HCT116 (cell line): ENCODE measurements around the gene PDLIM3. TPM values are rescaled to one million over a fixed set of nuclear protein-coding genes. Genes with fewer than 3 reads are reported as not detected.

Source experiments
- ATAC-seq: fragments of 200-7000 bp; cut with Tn5 transposase; 2 replicates; pipeline ENCODE4 v1.9.1; 2020; ENCODE audit warnings: mild to moderate bottlenecking, moderate library complexity
- BruUV-seq: library from RNA; stranded (reverse); fragments of 400-500 nt; replicated peaks from 2 replicates; lab custom pipeline; 2021; lab: Mats Ljungman, UMichigan
- CTCF ChIA-PET: fragments of 300-600 bp; sonication (Branson Sonifier 250); formaldehyde crosslinking; loops from one replicate; lab custom pipeline; 2021; ENCODE audit warnings: antibody characterized with exemption; lab: Charles Lee
- POLR2A ChIA-PET: fragments of 300-600, 350-600 bp; sonication (Branson Sonifier 250); formaldehyde crosslinking; loops from one replicate; lab custom pipeline; 2021; ENCODE audit warnings: antibody characterized with exemption; lab: Charles Lee
- RAD21 ChIA-PET, 2 experiments: fragments of 300-600 bp; sonication (Branson Sonifier 250); formaldehyde crosslinking; loops; one replicate each; lab custom pipeline; 2023; ENCODE audit warnings: low total read pairs in 2 of 2; ENCODE audit not compliant: uncharacterized antibody in 2 of 2, unreplicated experiment in 2 of 2, low non-redundant PET in 1 of 2; lab: Charles Lee
- DNase-seq: peaks from one replicate; pipeline ENCODE4 v3.0.0-alpha.2; 2010; ENCODE audit warnings: low read depth, low spot score
- H2AFZ ChIP-seq: fragments of 200-600 bp; shearing (Covaris generic), sonication (generic); 2 replicates; pipeline ENCODE4 v1.6.1; 2017; ENCODE audit warnings: low read depth, mixed run types, mixed read lengths, antibody characterized with exemption, low read length; ENCODE audit not compliant: poor library complexity, severe bottlenecking
- H3K27ac ChIP-seq: 2 replicates; pipeline ENCODE4 v1.5.1; 2012; ENCODE audit warnings: low read depth, low read length
- H3K27me3 ChIP-seq: fragments of 200-600 bp; sonication (generic); 2 replicates; pipeline ENCODE4 v1.6.1; 2016; ENCODE audit warnings: mixed run types, low read length, mixed read lengths; ENCODE audit not compliant: insufficient read depth
- H3K36me3 ChIP-seq, 2 experiments: fragments of 200-500 bp in 1 of 2; fragments of 200-600 bp in 1 of 2; sonication (Bioruptor generic) in 1 of 2; sonication (generic) in 1 of 2; 2 replicates each; pipeline versions ENCODE4 v1.5.1 to v1.6.1; 2014 to 2016; ENCODE audit warnings: low read length in 2 of 2, inconsistent platforms in 1 of 2, mixed read lengths in 1 of 2, mixed run types in 1 of 2; ENCODE audit not compliant: insufficient read depth in 2 of 2, control insufficient read depth in 1 of 2
- H3K4me1 ChIP-seq, 2 experiments: fragments of 200-600 bp in 1 of 2; sonication (generic) in 1 of 2; 2 replicates each; pipeline versions ENCODE4 v1.5.1 to v1.6.1; 2012 to 2017; ENCODE audit warnings: low read length in 2 of 2, inconsistent platforms in 1 of 2, mild to moderate bottlenecking in 1 of 2, mixed read lengths in 1 of 2, mixed run types in 1 of 2, moderate library complexity in 1 of 2; ENCODE audit not compliant: insufficient read depth in 2 of 2, control insufficient read depth in 1 of 2
- H3K4me2 ChIP-seq: fragments of 200-600 bp; sonication (generic); 2 replicates; pipeline ENCODE4 v1.6.1; 2017; ENCODE audit warnings: mixed run types, low read length, mixed read lengths
- H3K4me3 ChIP-seq, 2 experiments: fragments of 200-600 bp in 1 of 2; sonication (generic) in 1 of 2; replicated peaks in 1 of 2; 2 replicates each; pipeline ENCODE4 v1.5.1; 2011 to 2016; ENCODE audit warnings: low read length in 2 of 2, control low read depth in 1 of 2, low read depth in 1 of 2, mild to moderate bottlenecking in 1 of 2, mixed read lengths in 1 of 2, mixed run types in 1 of 2
- H3K79me2 ChIP-seq: fragments of 200-600 bp; sonication (generic); 2 replicates; pipeline ENCODE4 v1.6.1; 2017; ENCODE audit warnings: mild to moderate bottlenecking, mixed run types, low read length, moderate library complexity, mixed read lengths; ENCODE audit not compliant: insufficient read depth
- H3K9ac ChIP-seq: fragments of 200-600 bp; sonication (generic); 2 replicates; pipeline ENCODE4 v1.6.1; 2016; ENCODE audit warnings: low read length, mixed read lengths
- H3K9me2 ChIP-seq: fragments of 200-600 bp; sonication (generic), shearing (Covaris generic); 2 replicates; pipeline ENCODE4 v1.6.1; 2017; ENCODE audit warnings: mixed run types, mild to moderate bottlenecking, moderate library complexity; ENCODE audit not compliant: insufficient read depth
- H3K9me3 ChIP-seq, 2 experiments: fragments of 200-500 bp in 1 of 2; fragments of 200-600 bp in 1 of 2; sonication (Bioruptor generic) in 1 of 2; sonication (generic) in 1 of 2; 2 replicates each; pipeline ENCODE4 v1.6.1; 2014 to 2017; ENCODE audit warnings: low read length in 2 of 2, mixed read lengths in 2 of 2, inconsistent platforms in 1 of 2, low read depth in 1 of 2, mild to moderate bottlenecking in 1 of 2, mixed run types in 1 of 2, moderate library complexity in 1 of 2; ENCODE audit not compliant: control insufficient read depth in 1 of 2, insufficient read depth in 1 of 2
- H4K20me1 ChIP-seq: fragments of 200-600 bp; sonication (generic), shearing (Covaris generic); 2 replicates; pipeline ENCODE4 v1.6.1; 2017; ENCODE audit warnings: mixed run types, mild to moderate bottlenecking, moderate library complexity; ENCODE audit not compliant: insufficient read depth
- ATF3 ChIP-seq: IDR thresholded peaks from 2 replicates; pipeline ENCODE4 v1.6.1; 2012
- CEBPB ChIP-seq: IDR thresholded peaks from 2 replicates; pipeline ENCODE4 v1.6.1; 2012; ENCODE audit warnings: low read depth
- CTCF ChIP-seq, 3 experiments: fragments of 200-600 bp in 1 of 3; sonication (generic) in 1 of 3; IDR thresholded peaks in 2 of 3; conservative IDR thresholded peaks in 1 of 3; 2 replicates each; pipeline ENCODE4 v1.5.1; 2012 to 2017; ENCODE audit warnings: low read depth in 2 of 3, low read length in 2 of 3, antibody characterized with exemption in 1 of 3, borderline replicate concordance in 1 of 3, control low read depth in 1 of 3, mild to moderate bottlenecking in 1 of 3, mixed read lengths in 1 of 3, mixed run types in 1 of 3, moderate library complexity in 1 of 3; ENCODE audit not compliant: insufficient read depth in 1 of 3
- EGR1 ChIP-seq: IDR thresholded peaks from 2 replicates; pipeline ENCODE4 v1.6.1; 2012; ENCODE audit warnings: low read depth
- MAX ChIP-seq: IDR thresholded peaks from 2 replicates; pipeline ENCODE4 v1.6.1; 2012
- RAD21 ChIP-seq: IDR thresholded peaks from 2 replicates; pipeline ENCODE4 v1.6.1; 2012; ENCODE audit warnings: low read depth, mild to moderate bottlenecking
- REST ChIP-seq: IDR thresholded peaks from 2 replicates; pipeline ENCODE4 v1.6.1; 2012; ENCODE audit warnings: low read depth
- SIN3A ChIP-seq: IDR thresholded peaks from 2 replicates; pipeline ENCODE4 v1.6.1; 2012; ENCODE audit warnings: low read depth
- SP1 ChIP-seq: IDR thresholded peaks from 2 replicates; pipeline ENCODE4 v1.6.1; 2012; ENCODE audit warnings: low read depth
- YY1 ChIP-seq: IDR thresholded peaks from 2 replicates; pipeline ENCODE4 v1.6.1; 2011; ENCODE audit warnings: low read length, low read depth, moderate library complexity, mild to moderate bottlenecking; ENCODE audit not compliant: insufficient replicate concordance; ENCODE audit errors: extremely low read depth
- intact Hi-C: fragments of 100-400 bp; cut with micrococcal nuclease; formaldehyde crosslinking; loops from 2 replicates; pipeline ENCODE4 v1.10.0; 2022
- total RNA-seq: library from RNA; stranded (reverse); gene quantifications from one replicate; pipeline ENCODE4 v1.2.1, GENCODE V29; 2021; ENCODE audit not compliant: unreplicated experiment

Gene PDLIM3
- total RNA-seq, 1 experiment from 2014 or later: 11.5 TPM

GRCh38 chr4:185576962-185577950 lies 41.9 kb upstream of the PDLIM3 start:
- H3K9me2 ChIP-seq: no peaks in the 10 kb centered on the region; the same call in 1 of the 2 replicates
- intact Hi-C loops: no loop called here

GRCh38 chr4:185576314-185576961 lies 41.1 kb upstream of the PDLIM3 start:
- Histone ChIP-seq H3K36me3 (no peaks in the 10 kb centered on the region), H3K9me2 (no peaks in the 10 kb centered on the region; the same call in 1 of the 2 replicates), H3K79me2 (no peaks in the 10 kb centered on the region), H4K20me1 (no peaks in the 10 kb centered on the region), H3K4me3 (no peak overlapping the region), H3K27me3 (no peaks in the 10 kb centered on the region), H3K4me2 (no peak overlapping the region), H2AFZ (no peak overlapping the region), H3K9me3 (no peaks in the 10 kb centered on the region), H3K9ac (no peak overlapping the region), H3K27ac (no peak overlapping the region), H3K4me1 (peaks cover 8 to 19% of the 10 kb centered on the region in 2 experiments)
- ChIA-PET CTCF (no interaction called here), POLR2A (interaction anchor here (0.9 kb wide), 1 partner anchor 9 kb away, joined by 3 read pairs; no protein-coding TSS in a partner anchor), RAD21 (no interaction called here)
- no TSS peak for BruUV-seq
- no peak for ATAC-seq
- DNase-seq: no peak
- intact Hi-C loops: no loop called here
- TF ChIP-seq SP1: no peak
- TF ChIP-seq CTCF (IDR thresholded peaks at IDR 0.05 in 2 of 3, conservative IDR thresholded peaks at IDR 0.05 in 1 of 3; ENCODE audit: borderline replicate concordance in 1 of 3, insufficient read depth in 1 of 3, low read depth in 2 of 3, low read length in 2 of 3): no peak
- no peak for TF ChIP-seq CEBPB
- TF ChIP-seq MAX: no peak
- TF ChIP-seq REST: no peak
- no peak for TF ChIP-seq SIN3A
- no peak for TF ChIP-seq ATF3
- no peak for TF ChIP-seq RAD21
- no peak for TF ChIP-seq YY1
- no peak for TF ChIP-seq EGR1

More at GRCh38 chr4:185576962-185577950, 41.9 kb upstream of the PDLIM3 start:
- H3K9me3 ChIP-seq: no peaks in the 10 kb centered on the region
- no peaks in the 10 kb centered on the region for H3K36me3 ChIP-seq
- H3K27ac ChIP-seq: no peak overlapping the region
- peaks cover 8 to 19% of the 10 kb centered on the region in 2 experiments for H3K4me1 ChIP-seq
- no peaks in the 10 kb centered on the region for H4K20me1 ChIP-seq
- H3K9ac ChIP-seq: no peak overlapping the region
- TF ChIP-seq EGR1: no peak
- no peak for ATAC-seq
- DNase-seq: no peak
- POLR2A ChIA-PET: interaction anchor here (0.9 kb wide), 1 partner anchor 8 kb away, joined by 3 read pairs; no protein-coding TSS in a partner anchor
- no peaks in the 10 kb centered on the region for H3K27me3 ChIP-seq
- no peak overlapping the region for H3K4me2 ChIP-seq
- H3K79me2 ChIP-seq: no peaks in the 10 kb centered on the region
- H2AFZ ChIP-seq: no peak overlapping the region
- RAD21 ChIA-PET: no interaction called here
- no TSS peak for BruUV-seq
- CTCF ChIA-PET: no interaction called here
- H3K4me3 ChIP-seq: no peak overlapping the region
